Neural cell (in vitro differentiated cells): ENCODE measurements around the gene CCDC127.

Experiments used
- EZH2 ChIP-seq: fragments of 200-600, 300-800 bp; shearing (Covaris generic), sonication (generic); IDR thresholded peaks from 2 replicates; pipeline ENCODE4 v1.6.1; 2014; ENCODE audit warnings: antibody characterized with exemption, low read length, borderline replicate concordance, mild to moderate bottlenecking; ENCODE audit not compliant: insufficient read depth, poor library complexity, severe bottlenecking
- TF ChIP-seq, protein P1 (sequence below): fragments of 450-650 bp; IDR thresholded peaks from 2 replicates; pipeline ENCODE4 v1.5.1; 2014; ENCODE audit warnings: antibody characterized with exemption, mild to moderate bottlenecking, moderate library complexity; ENCODE audit not compliant: poor library complexity, severe bottlenecking
- TF ChIP-seq, protein P2 (sequence below): IDR thresholded peaks from 2 replicates; pipeline ENCODE4 v1.6.1; 2012; ENCODE audit warnings: borderline replicate concordance

DNA sequence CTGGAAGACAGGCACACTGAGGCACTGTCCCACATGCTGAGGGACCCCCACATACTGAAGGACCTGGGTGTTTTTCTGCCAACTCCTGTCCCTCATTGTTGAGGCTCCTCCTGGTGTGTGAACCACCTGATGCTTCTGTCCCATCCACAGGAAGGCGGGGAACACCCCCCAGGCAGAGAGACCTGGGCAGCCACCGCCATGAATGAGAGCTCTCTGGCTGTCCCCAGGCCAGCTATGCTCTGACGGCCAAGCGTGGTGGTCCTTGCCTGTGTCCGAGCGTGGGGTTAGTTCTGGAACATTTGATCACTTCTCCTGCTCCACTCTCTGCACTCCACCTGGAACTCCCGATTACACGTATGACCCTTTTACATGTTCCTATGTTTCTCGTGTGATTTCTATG lies 38.6 kb downstream of the CCDC127 start:
- TF ChIP-seq, protein P1, sequence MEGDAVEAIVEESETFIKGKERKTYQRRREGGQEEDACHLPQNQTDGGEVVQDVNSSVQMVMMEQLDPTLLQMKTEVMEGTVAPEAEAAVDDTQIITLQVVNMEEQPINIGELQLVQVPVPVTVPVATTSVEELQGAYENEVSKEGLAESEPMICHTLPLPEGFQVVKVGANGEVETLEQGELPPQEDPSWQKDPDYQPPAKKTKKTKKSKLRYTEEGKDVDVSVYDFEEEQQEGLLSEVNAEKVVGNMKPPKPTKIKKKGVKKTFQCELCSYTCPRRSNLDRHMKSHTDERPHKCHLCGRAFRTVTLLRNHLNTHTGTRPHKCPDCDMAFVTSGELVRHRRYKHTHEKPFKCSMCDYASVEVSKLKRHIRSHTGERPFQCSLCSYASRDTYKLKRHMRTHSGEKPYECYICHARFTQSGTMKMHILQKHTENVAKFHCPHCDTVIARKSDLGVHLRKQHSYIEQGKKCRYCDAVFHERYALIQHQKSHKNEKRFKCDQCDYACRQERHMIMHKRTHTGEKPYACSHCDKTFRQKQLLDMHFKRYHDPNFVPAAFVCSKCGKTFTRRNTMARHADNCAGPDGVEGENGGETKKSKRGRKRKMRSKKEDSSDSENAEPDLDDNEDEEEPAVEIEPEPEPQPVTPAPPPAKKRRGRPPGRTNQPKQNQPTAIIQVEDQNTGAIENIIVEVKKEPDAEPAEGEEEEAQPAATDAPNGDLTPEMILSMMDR, result no peak
- TF ChIP-seq, protein P2, sequence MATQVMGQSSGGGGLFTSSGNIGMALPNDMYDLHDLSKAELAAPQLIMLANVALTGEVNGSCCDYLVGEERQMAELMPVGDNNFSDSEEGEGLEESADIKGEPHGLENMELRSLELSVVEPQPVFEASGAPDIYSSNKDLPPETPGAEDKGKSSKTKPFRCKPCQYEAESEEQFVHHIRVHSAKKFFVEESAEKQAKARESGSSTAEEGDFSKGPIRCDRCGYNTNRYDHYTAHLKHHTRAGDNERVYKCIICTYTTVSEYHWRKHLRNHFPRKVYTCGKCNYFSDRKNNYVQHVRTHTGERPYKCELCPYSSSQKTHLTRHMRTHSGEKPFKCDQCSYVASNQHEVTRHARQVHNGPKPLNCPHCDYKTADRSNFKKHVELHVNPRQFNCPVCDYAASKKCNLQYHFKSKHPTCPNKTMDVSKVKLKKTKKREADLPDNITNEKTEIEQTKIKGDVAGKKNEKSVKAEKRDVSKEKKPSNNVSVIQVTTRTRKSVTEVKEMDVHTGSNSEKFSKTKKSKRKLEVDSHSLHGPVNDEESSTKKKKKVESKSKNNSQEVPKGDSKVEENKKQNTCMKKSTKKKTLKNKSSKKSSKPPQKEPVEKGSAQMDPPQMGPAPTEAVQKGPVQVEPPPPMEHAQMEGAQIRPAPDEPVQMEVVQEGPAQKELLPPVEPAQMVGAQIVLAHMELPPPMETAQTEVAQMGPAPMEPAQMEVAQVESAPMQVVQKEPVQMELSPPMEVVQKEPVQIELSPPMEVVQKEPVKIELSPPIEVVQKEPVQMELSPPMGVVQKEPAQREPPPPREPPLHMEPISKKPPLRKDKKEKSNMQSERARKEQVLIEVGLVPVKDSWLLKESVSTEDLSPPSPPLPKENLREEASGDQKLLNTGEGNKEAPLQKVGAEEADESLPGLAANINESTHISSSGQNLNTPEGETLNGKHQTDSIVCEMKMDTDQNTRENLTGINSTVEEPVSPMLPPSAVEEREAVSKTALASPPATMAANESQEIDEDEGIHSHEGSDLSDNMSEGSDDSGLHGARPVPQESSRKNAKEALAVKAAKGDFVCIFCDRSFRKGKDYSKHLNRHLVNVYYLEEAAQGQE, result no peak
- no peak for TF ChIP-seq EZH2
